Mesendoderm (in vitro differentiated cells): Measurements from ENCODE around the gene NBPF20.
"Not testable (repeated sequence)": the region's sequence is repeated elsewhere in the genome, so short reads cannot be mapped to it uniquely, and the experiment has no call there.

Experiments used
- DNase-seq: peaks from one replicate; pipeline ENCODE4 v3.0.0; 2013
- H2AK5ac ChIP-seq: 2 replicates; pipeline ENCODE4 v1.6.1; 2013; ENCODE audit warnings: low read length, inconsistent platforms
- H2BK120ac ChIP-seq: 2 replicates; pipeline ENCODE4 v1.6.1; 2013; ENCODE audit warnings: low read depth, mild to moderate bottlenecking, low read length, moderate library complexity, mixed read lengths
- H2BK15ac ChIP-seq: replicated peaks from 2 replicates; pipeline ENCODE4 v1.6.1; 2013; ENCODE audit warnings: low read depth, mild to moderate bottlenecking, moderate library complexity
- H2BK5ac ChIP-seq: 2 replicates; pipeline ENCODE4 v1.6.1; 2013; ENCODE audit warnings: low read length, inconsistent platforms
- H3K18ac ChIP-seq: 2 replicates; pipeline ENCODE4 v1.6.1; 2013; ENCODE audit warnings: mild to moderate bottlenecking, low read length, mixed read lengths
- H3K23ac ChIP-seq: one replicate; pipeline ENCODE4 v1.6.1; 2013; ENCODE audit warnings: low read length
- H3K27ac ChIP-seq: 2 replicates; pipeline ENCODE4 v1.5.1; 2013; ENCODE audit warnings: low read depth, mild to moderate bottlenecking, inconsistent platforms, low read length, moderate library complexity
- H3K27me3 ChIP-seq: 2 replicates; pipeline ENCODE4 v1.6.1; 2013; ENCODE audit warnings: low read length, control low read depth, mild to moderate bottlenecking, inconsistent platforms; ENCODE audit not compliant: insufficient read depth, poor library complexity
- H3K36me3 ChIP-seq: 2 replicates; pipeline ENCODE4 v1.6.1; 2013; ENCODE audit warnings: low read length, inconsistent platforms; ENCODE audit not compliant: control insufficient read depth, insufficient read depth
- H3K4ac ChIP-seq: one replicate; pipeline ENCODE4 v1.6.1; 2013; ENCODE audit warnings: low read depth, mild to moderate bottlenecking, low read length, moderate library complexity
- H3K4me1 ChIP-seq: 2 replicates; pipeline ENCODE4 v1.6.1; 2013; ENCODE audit warnings: low read depth, low read length, inconsistent platforms; ENCODE audit not compliant: control insufficient read depth
- H3K4me2 ChIP-seq: 2 replicates; pipeline ENCODE4 v1.6.1; 2013; ENCODE audit warnings: low read length
- H3K4me3 ChIP-seq: 2 replicates; pipeline ENCODE4 v1.5.1; 2013; ENCODE audit warnings: mild to moderate bottlenecking, low read length
- H3K56ac ChIP-seq: one replicate; pipeline ENCODE4 v1.6.1; 2013; ENCODE audit warnings: low read length
- H3K79me1 ChIP-seq: 2 replicates; pipeline ENCODE4 v1.6.1; 2013; ENCODE audit warnings: low read length, inconsistent platforms
- H3K79me2 ChIP-seq: 2 replicates; pipeline ENCODE4 v1.6.1; 2013; ENCODE audit warnings: mild to moderate bottlenecking, low read length; ENCODE audit not compliant: control insufficient read depth, insufficient read depth
- H3K9ac ChIP-seq: 2 replicates; pipeline ENCODE4 v1.6.1; 2013; ENCODE audit warnings: low read length, inconsistent platforms
- H4K5ac ChIP-seq: one replicate; pipeline ENCODE4 v1.6.1; 2013; ENCODE audit warnings: low read length
- H4K8ac ChIP-seq: one replicate; pipeline ENCODE4 v1.6.1; 2013; ENCODE audit warnings: low read depth, mild to moderate bottlenecking, control low read depth, low read length, moderate library complexity
- WGBS: extraction: QIAGEN DNeasy Blood & Tissue Kit; methylation state at CpG from one replicate; pipeline ENCODE4 v1.1.7; 2013; ENCODE audit warnings: low lambda C conversion rate, missing lambda C conversion rate; ENCODE audit not compliant: insufficient coverage; ENCODE audit errors: extremely low coverage; 5-methylcytosine and 5-hydroxymethylcytosine counted together
- small RNA-seq: library from polyadenylated mRNA; stranded (forward); fragments of <200 nt; extraction: miRNeasy Mini kit (QIAGEN cat#:217004); gene quantifications from one replicate; pipeline ENCODE3, GENCODE V24; 2013; ENCODE audit not compliant: insufficient read depth

The NBPF20 gene

DNA sequence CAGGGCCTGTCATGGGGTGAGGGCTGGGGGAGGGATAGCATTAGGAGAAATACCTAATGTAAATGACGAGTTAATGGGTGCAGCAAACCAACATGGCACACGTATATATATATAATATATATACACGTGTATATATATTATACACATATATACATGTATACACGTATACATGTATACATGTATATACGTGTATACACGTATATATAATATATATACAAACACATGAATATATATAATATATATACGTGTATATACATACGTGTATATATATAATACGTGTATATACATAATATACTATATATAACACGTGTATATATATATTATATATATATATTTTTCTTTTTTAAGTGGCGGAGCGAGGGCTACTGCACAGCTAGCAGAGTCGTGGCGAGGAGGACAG lies 18.1 kb downstream of the NBPF20 start:
- not testable (repeated sequence) for H3K4me1 ChIP-seq, H4K5ac ChIP-seq, H4K8ac ChIP-seq, H3K56ac ChIP-seq, H3K18ac ChIP-seq, H3K27me3 ChIP-seq, H2BK5ac ChIP-seq, H3K4me2 ChIP-seq, H3K79me1 ChIP-seq, DNase-seq, H3K36me3 ChIP-seq, H3K23ac ChIP-seq, H3K79me2 ChIP-seq, H2BK120ac ChIP-seq, H3K4ac ChIP-seq, H2BK15ac ChIP-seq, H2AK5ac ChIP-seq, H3K27ac ChIP-seq, H3K9ac ChIP-seq, H3K4me3 ChIP-seq
- WGBS = no CpG with 5 or more reads among the region's 14 CpGs

GRCh38 chr1:145404949-145405348 lies 20.5 kb downstream of the NBPF20 start:
- not testable (repeated sequence) for H4K5ac ChIP-seq, H3K9ac ChIP-seq, H2BK120ac ChIP-seq, H4K8ac ChIP-seq, H2BK15ac ChIP-seq, H3K23ac ChIP-seq, H3K4me3 ChIP-seq, H3K18ac ChIP-seq, H2AK5ac ChIP-seq, H3K79me2 ChIP-seq, H3K56ac ChIP-seq, H3K4me1 ChIP-seq, H2BK5ac ChIP-seq, H3K27me3 ChIP-seq, H3K4ac ChIP-seq, H3K4me2 ChIP-seq, H3K27ac ChIP-seq, H3K79me1 ChIP-seq, H3K36me3 ChIP-seq
- no CpG with 5 or more reads among the region's 7 CpGs for WGBS
- peak; percentile 32 for DNase-seq

DNA sequence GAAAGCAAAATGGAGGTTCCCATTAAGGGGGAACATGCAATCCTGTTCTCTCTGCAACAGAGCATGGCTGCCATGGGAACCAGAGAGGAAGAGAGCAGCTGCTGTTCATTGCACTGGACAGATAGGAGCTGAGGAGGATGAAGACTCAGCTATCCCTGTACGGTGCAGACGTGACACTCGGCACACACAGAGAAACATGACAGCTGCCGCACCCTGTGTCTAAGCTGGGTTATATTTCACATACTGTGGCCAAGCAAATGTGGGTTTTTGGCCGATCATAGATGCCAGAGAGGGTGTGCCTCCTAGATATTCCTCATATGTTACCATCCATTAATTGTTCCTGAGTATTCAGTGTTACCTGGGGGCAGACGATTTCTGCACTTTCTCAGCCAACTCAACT lies 24.7 kb downstream of the NBPF20 start:
- not testable (repeated sequence) for H3K56ac ChIP-seq, H3K18ac ChIP-seq, H2BK5ac ChIP-seq, H3K4me2 ChIP-seq, H3K23ac ChIP-seq, H3K4me3 ChIP-seq, H2AK5ac ChIP-seq, H2BK15ac ChIP-seq, H3K27me3 ChIP-seq, H3K36me3 ChIP-seq, H3K79me1 ChIP-seq, H3K27ac ChIP-seq, H2BK120ac ChIP-seq, H3K79me2 ChIP-seq, DNase-seq, H3K4me1 ChIP-seq, H3K4ac ChIP-seq, H4K5ac ChIP-seq, H3K9ac ChIP-seq, H4K8ac ChIP-seq
- no CpG with 5 or more reads among the region's 6 CpGs for WGBS

Small RNA genes within 50 kb of the gene (small RNA-seq; reads per million reads assigned to genes)
- 5.2 reads per million, percentile 72 among the genes with 10 or more reads in this experiment for gene RF00003
